Fibroblast of lung (primary cell): Measurements from ENCODE around the gene TCHP.

Source experiments
- EZH2 ChIP-seq: IDR thresholded peaks from 2 replicates; pipeline ENCODE4 v1.5.1; 2012; ENCODE audit warnings: low read length, control low read depth, mild to moderate bottlenecking; ENCODE audit errors: missing control alignments
- TF ChIP-seq, protein P1 (sequence below), 2 donors: IDR thresholded peaks in 1 of 2; conservative IDR thresholded peaks in 1 of 2; 1 replicate in 1 of 2; 2 replicates in 1 of 2; pipeline ENCODE4 v1.5.1; 2011 to 2012; ENCODE audit warnings: low read length in 2 of 2, control low read depth in 1 of 2, inconsistent platforms in 1 of 2, low read depth in 1 of 2, mild to moderate bottlenecking in 1 of 2

DNA sequence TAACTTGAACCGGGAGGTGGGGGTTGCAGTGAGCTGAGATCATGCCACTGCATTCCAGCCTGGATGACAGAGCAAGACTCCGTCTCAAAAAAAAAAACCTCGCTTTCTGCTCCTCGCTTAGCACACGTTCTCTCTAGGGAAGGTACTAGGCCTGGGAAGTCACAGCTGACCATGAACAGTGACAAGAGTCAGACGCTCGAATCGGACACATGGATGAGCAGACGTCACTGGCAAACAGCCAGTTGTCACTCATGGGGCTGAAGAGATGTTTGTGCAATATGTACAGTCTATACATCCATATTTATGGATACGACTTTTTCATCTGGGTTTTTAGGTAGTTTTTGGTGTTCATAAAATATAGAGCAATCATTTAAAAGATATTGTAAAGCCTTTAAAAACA is 19.4 kb downstream of the TCHP start:
- no peak for TF ChIP-seq EZH2
- TF ChIP-seq, protein P1, sequence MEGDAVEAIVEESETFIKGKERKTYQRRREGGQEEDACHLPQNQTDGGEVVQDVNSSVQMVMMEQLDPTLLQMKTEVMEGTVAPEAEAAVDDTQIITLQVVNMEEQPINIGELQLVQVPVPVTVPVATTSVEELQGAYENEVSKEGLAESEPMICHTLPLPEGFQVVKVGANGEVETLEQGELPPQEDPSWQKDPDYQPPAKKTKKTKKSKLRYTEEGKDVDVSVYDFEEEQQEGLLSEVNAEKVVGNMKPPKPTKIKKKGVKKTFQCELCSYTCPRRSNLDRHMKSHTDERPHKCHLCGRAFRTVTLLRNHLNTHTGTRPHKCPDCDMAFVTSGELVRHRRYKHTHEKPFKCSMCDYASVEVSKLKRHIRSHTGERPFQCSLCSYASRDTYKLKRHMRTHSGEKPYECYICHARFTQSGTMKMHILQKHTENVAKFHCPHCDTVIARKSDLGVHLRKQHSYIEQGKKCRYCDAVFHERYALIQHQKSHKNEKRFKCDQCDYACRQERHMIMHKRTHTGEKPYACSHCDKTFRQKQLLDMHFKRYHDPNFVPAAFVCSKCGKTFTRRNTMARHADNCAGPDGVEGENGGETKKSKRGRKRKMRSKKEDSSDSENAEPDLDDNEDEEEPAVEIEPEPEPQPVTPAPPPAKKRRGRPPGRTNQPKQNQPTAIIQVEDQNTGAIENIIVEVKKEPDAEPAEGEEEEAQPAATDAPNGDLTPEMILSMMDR (conservative IDR thresholded peaks at IDR 0.05 in 1 of 2, IDR thresholded peaks at IDR 0.05 in 1 of 2; ENCODE audit: low read depth in 1 of 2, low read length in 2 of 2), result no peak
